MM.1S (cell line): ENCODE results near the gene DAP.

Source experiments
- DNase-seq: peaks from one replicate; pipeline ENCODE4 v3.0.0-alpha.2; 2015
- H2AFZ ChIP-seq: fragments of 300-600 bp; sonication (generic); 2 replicates; pipeline ENCODE4 v1.6.0; 2016; ENCODE audit warnings: antibody characterized with exemption, low read length
- H3F3A ChIP-seq: fragments of 300-600 bp; sonication (generic); 2 replicates; pipeline ENCODE4 v1.6.1; 2016; ENCODE audit warnings: mild to moderate bottlenecking, antibody characterized with exemption, low read length, moderate library complexity, mixed read lengths; ENCODE audit not compliant: insufficient read depth
- H3K27ac ChIP-seq: fragments of 300-600 bp; sonication (generic); 2 replicates; pipeline ENCODE4 v1.5.1; 2016; ENCODE audit warnings: mild to moderate bottlenecking, low read length
- H3K27me3 ChIP-seq: fragments of 300-600 bp; sonication (generic); replicated peaks from 2 replicates; pipeline ENCODE4 v1.6.0; 2016; ENCODE audit warnings: low read length; ENCODE audit not compliant: insufficient read depth
- H3K36me3 ChIP-seq: fragments of 300-600 bp; sonication (generic); replicated peaks from 2 replicates; pipeline ENCODE4 v1.6.1; 2016; ENCODE audit warnings: mild to moderate bottlenecking, low read length, mixed read lengths; ENCODE audit not compliant: insufficient read depth
- H3K4me1 ChIP-seq: fragments of 300-600 bp; sonication (generic); 2 replicates; pipeline ENCODE4 v1.6.1; 2016; ENCODE audit warnings: low read length, mixed read lengths
- H3K4me2 ChIP-seq: fragments of 300-600 bp; sonication (generic); 2 replicates; pipeline ENCODE4 v1.6.0; 2016; ENCODE audit warnings: low read depth, low read length
- H3K4me3 ChIP-seq: fragments of 300-600 bp; sonication (generic); 2 replicates; pipeline ENCODE4 v1.5.1; 2016; ENCODE audit warnings: low read length, mixed read lengths
- H3K79me2 ChIP-seq: fragments of 300-600 bp; sonication (generic); 2 replicates; pipeline ENCODE4 v1.6.1; 2016; ENCODE audit warnings: mixed run types, low read length, mixed read lengths
- H3K9ac ChIP-seq: fragments of 300-600 bp; sonication (generic); 2 replicates; pipeline ENCODE4 v1.6.1; 2016; ENCODE audit warnings: low read length, mixed read lengths
- H3K9me2 ChIP-seq: fragments of 300-600 bp; sonication (generic); replicated peaks from 2 replicates; pipeline ENCODE4 v1.6.1; 2016; ENCODE audit warnings: mild to moderate bottlenecking, low read length, mixed read lengths; ENCODE audit not compliant: insufficient read depth
- H3K9me3 ChIP-seq: fragments of 300-600 bp; sonication (generic); replicated peaks from 2 replicates; pipeline ENCODE4 v1.6.1; 2016; ENCODE audit warnings: mild to moderate bottlenecking, low read length, mixed read lengths; ENCODE audit not compliant: insufficient read depth
- H4K20me1 ChIP-seq: fragments of 300-600 bp; sonication (generic); 2 replicates; pipeline ENCODE4 v1.6.1; 2016; ENCODE audit warnings: mild to moderate bottlenecking, low read length, moderate library complexity, mixed read lengths; ENCODE audit not compliant: insufficient read depth
- CTCF ChIP-seq: fragments of 300-600 bp; sonication (generic); IDR thresholded peaks from 2 replicates; pipeline ENCODE4 v1.5.1; 2016; ENCODE audit warnings: antibody characterized with exemption, low read length, mixed read lengths
- EZH2 ChIP-seq: fragments of 300-600 bp; sonication (generic); optimal IDR thresholded peaks from 2 replicates; pipeline ENCODE3; 2017; ENCODE audit warnings: low read depth, mild to moderate bottlenecking, antibody characterized with exemption, low read length, mixed read lengths
- EZH2phosphoT487 ChIP-seq: fragments of 300-600 bp; sonication (generic); IDR thresholded peaks from 2 replicates; pipeline ENCODE4 v1.6.1; 2018; ENCODE audit warnings: antibody characterized with exemption, low read length

DAP gene

GRCh38 chr5:10661401-10661800 is 99.6 kb downstream of the DAP start:
- DNase-seq: no peak
- no peaks in the 10 kb centered on the region for H3K36me3 ChIP-seq

GRCh38 chr5:10660720-10661387 is 100.2 kb downstream of the DAP start:
- DNase-seq: no peak
- no peaks in the 10 kb centered on the region for H3K79me2 ChIP-seq
- H4K20me1 ChIP-seq: no peaks in the 10 kb centered on the region
- no peaks in the 10 kb centered on the region for H3K9me2 ChIP-seq
- H3K4me2 ChIP-seq: no peak overlapping the region
- H2AFZ ChIP-seq: no peak overlapping the region
- TF ChIP-seq EZH2phosphoT487: no peak
- no peak for TF ChIP-seq EZH2
- no peak for TF ChIP-seq CTCF
- no peak overlapping the region for H3K27ac ChIP-seq
- H3K27me3 ChIP-seq: no peaks in the 10 kb centered on the region
- no peaks in the 10 kb centered on the region for H3K9me3 ChIP-seq
- H3K4me3 ChIP-seq: no peak overlapping the region
- no peaks in the 10 kb centered on the region for H3K36me3 ChIP-seq
- no peaks in the 10 kb centered on the region for H3F3A ChIP-seq
- no peaks in the 10 kb centered on the region for H3K4me1 ChIP-seq
- H3K9ac ChIP-seq: no peak overlapping the region

More at GRCh38 chr5:10661401-10661800, 99.6 kb downstream of the DAP start:
- Histone ChIP-seq H3K4me1 (no peaks in the 10 kb centered on the region), H3K79me2 (no peaks in the 10 kb centered on the region), H4K20me1 (no peaks in the 10 kb centered on the region), H3F3A (no peaks in the 10 kb centered on the region), H3K4me3 (no peak overlapping the region), H3K9ac (no peak overlapping the region), H3K9me2 (no peaks in the 10 kb centered on the region), H3K9me3 (no peaks in the 10 kb centered on the region), H3K27ac (no peak overlapping the region), H3K27me3 (no peaks in the 10 kb centered on the region), H2AFZ (no peak overlapping the region), H3K4me2 (no peak overlapping the region)
- TF ChIP-seq EZH2 (no peak), EZH2phosphoT487 (no peak), CTCF (no peak)

GRCh38 chr5:10660135-10660534 is 100.9 kb downstream of the DAP start:
- Histone ChIP-seq H3K27me3 (no peaks in the 10 kb centered on the region), H4K20me1 (no peaks in the 10 kb centered on the region), H3K4me1 (no peaks in the 10 kb centered on the region), H3K36me3 (no peaks in the 10 kb centered on the region), H3K4me3 (no peak overlapping the region), H3K79me2 (no peaks in the 10 kb centered on the region), H3F3A (no peaks in the 10 kb centered on the region), H3K9ac (no peak overlapping the region), H3K4me2 (no peak overlapping the region), H3K27ac (no peak overlapping the region), H3K9me2 (no peaks in the 10 kb centered on the region), H2AFZ (no peak overlapping the region), H3K9me3 (no peaks in the 10 kb centered on the region)
- DNase-seq: no peak
- TF ChIP-seq EZH2phosphoT487 (no peak), CTCF (no peak), EZH2 (no peak)
